GM21723 (cell line): ENCODE data around the gene CKS2.
A peak's percentile ranks its signal among the peaks of the same experiment; 100 is the strongest.
"Not testable (repeated sequence)": the region's sequence is repeated elsewhere in the genome, so short reads cannot be mapped to it uniquely, and the experiment has no call there.

ENCODE experiments used
- ATAC-seq: cut with Tn5 transposase; IDR thresholded peaks from one replicate; pipeline ENCODE4 v1.9.1; 2021; ENCODE audit warnings: mild to moderate bottlenecking, moderate library complexity; ENCODE audit not compliant: unreplicated experiment

Gene CKS2

DNA sequence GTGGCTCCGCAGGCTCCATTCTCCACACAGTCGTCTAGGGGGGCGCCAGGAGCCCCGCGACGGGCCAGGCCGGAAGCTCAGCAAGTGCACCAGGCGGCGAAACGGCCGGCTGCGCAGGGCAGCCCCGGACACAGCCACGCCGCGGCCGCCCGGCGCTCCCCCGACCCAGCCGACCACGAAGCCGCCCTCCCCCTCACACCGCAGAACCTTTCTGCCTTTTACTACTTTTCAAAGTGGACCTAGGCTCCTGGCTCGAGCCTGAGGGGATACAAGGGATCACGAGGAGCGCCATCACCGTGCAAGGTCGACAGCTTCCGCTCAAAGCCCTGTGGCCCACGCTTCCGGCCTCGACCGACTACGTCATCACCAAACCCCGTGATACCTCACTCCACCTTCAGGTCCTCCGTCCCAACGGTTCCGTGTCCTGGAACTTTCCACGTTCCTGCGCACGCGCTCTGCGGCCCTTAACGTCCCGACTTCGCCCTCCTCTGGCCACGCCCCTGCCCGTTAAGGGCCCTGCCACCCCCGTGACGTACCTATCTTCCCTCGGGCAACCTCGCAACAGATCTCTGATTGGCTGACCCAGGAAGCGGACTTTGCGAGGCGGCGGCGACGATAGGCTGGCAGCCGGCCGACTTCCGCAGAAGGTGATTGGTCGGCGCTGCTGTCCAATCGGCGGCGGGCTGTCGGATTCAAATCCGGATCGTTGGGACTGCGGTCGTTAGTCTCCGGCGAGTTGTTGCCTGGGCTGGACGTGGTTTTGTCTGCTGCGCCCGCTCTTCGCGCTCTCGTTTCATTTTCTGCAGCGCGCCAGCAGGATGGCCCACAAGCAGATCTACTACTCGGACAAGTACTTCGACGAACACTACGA, at the start of gene CKS2:
Gene CKS2 (plus strand): TSS at position 721 of the 871 bp plus-strand sequence. CDS start 98 bp downstream, at position 819.
- peak; percentile 94 for ATAC-seq

DNA sequence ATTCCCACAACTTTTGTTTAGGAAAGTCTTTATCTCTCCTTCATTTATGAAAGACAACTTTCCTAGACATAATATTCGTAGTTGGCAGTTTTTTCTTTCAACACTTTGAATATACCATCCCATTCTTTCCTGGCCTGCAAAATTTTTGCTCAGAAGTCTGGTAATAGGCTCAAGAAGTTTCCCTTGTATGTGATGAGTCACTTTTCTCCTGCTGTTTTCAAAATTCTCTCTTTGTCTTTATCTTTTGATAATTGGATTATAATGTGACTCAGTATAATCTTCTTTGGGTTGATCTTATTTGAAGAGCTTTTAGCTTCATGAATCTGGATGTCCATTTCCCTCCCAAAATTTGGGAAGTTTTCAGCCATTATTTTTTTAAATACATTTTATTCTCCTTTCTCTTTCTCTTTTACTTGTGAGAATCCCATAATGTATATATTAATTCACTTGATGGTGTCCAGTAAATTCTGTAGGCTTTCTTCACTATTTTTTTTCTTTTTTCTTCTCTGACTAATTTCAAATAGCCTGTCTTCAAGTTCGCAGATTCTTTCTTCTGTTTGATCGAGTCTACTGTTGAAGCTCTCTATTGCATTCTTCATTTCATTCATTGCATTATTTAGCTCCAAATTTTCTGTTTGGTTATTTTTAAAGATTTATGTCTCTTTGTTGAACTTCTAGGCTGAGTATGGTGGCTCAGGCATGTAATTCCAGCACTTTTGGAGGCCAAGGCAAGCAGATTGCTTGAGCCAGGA, 37.3 kb upstream of the CKS2 start:
- ATAC-seq, result no peak

DNA sequence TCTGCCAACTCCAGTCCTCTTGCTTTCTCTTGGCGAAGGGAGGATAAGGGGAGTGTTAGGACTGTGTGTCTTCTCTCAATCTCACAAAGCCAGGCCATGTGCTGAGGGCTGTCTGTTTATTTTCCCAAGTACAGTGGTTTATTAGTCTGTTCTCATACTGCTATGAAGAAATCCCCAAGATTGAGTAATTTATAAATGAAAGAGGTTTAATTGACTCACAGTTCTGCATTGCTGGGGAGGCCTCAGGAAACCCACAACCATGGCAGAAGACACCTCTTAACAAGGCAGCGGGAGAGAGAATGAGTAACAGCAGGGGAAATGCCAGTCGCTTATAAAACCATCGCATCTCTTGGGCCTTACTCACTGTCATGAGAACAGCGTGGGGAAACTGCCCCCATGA, 36.2 kb upstream of the CKS2 start:
- no peak for ATAC-seq

GRCh38 chr9:89276040-89276439, 35.0 kb upstream of the CKS2 start:
- not testable (repeated sequence) for ATAC-seq

DNA sequence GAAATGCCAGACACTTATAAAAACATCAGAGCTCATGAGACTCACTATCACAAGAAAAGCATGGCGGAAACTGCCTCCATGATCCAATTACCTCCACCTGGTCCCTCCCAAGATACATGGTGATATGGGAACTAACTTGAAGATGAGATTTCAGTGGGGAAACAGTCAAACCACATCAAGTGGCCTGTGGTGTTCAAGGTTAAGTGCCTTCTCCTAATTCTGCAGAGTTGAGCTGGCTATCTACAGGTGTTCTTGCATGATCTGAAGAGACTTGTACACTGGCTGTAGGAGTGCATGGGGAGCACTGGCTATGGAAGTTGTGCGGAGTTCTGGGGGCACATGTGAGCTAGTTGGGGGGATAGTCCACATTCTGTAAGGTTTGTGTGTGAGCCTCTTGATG, 34.0 kb upstream of the CKS2 start:
- ATAC-seq, result no peak

GRCh38 chr9:89277454-89277853, 33.5 kb upstream of the CKS2 start:
- ATAC-seq, result no peak

DNA sequence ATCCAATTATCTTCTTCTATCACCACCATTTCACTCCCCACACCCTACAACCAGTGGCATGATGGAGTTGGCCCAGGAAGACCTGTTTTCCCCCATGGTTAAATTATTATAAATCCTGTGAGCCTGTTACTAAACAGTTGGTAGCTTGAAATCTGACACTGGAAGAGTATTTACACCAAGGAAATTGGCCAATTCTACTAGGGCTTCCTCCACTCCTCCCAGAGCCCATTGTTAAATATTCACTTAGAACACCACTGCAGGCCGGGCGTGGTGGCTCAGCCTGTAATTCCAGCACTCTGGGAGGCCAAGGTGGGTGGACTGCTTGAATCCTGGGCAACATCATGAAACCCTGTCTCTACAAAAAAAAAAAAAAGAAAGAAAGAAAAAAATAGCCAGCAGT, 32.4 kb upstream of the CKS2 start:
- ATAC-seq, result no peak

DNA sequence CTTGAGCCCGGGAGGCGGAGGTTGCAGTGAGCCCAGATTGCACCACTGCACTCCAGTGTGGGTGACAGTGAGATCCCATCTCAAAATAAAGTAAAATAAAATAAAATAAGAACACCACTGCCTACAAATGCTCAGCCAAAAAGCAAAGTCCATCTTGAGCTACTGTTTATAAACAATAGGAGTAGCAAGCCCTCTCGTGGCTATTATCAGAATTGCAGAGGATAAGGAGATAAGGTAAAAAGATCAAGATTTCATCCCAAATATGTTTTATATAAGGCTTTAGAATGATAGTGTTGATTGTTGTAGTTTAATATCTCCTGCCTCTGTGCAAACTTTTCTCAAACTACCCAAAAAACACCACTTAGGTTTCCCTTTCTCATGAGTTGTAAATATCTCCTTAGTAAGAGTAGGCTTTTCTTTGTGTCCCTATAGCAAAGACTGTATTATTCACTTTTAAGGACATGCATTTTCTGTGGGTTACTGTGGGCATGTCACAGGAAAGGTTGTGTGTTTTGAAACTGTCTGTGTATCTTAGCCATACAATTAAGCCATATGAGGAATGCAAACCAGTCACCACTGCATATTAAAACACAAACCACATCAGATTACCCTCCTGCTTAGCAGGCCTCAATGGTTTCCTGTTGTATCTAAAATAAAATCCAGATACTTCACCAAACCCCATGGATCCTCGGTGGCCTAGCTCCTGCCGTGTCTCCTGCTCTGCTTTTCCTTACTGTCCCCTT, 31.8 kb upstream of the CKS2 start:
- ATAC-seq, result peak; percentile 54

GRCh38 chr9:89281106-89281505, 29.9 kb upstream of the CKS2 start:
- no peak for ATAC-seq

- ATAC-seq, result not testable (repeated sequence)
These were observed 28.6 kb upstream of the CKS2 start for GRCh38 chr9:89282248-89282968.

DNA sequence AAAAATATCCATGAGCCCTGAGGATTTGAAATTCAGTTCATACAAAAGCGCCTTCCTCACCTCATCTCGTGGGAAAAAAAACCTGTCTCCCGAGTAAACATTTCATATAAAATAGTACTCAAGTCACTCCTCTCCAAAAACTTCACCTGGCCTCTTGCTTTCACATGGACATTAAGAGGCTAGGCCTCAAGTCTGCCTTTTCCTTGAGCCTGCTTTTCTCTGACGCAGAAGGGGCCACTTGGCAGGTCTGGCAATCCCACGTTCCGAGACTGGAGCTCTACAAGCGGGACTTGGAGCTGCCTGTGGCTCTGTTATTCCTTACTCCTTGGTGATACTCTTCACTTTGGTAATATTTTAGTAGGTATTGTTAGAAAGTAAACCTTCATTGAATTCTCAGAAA, 26.9 kb upstream of the CKS2 start:
- ATAC-seq, result no peak

GRCh38 chr9:89291741-89292140, 19.3 kb upstream of the CKS2 start:
- ATAC-seq, result no peak

DNA sequence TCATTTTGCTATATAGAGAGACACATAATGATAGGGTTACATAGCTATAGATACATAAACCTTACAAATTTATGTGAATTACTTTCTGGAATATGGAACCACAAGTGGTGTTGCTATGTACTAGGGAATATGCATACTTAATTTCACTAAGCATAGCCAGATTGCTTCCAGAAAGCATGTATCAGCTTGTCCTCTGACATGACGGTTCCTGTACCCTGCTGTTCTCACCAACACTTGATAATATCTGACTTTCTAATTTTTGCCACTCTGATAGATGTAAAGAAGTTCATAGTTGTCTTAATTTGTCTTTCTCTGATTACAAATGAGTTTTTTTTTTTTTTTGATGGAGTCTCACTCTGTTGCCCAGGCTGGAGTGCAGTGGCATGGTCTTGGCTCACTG, 18.0 kb upstream of the CKS2 start:
- no peak for ATAC-seq

DNA sequence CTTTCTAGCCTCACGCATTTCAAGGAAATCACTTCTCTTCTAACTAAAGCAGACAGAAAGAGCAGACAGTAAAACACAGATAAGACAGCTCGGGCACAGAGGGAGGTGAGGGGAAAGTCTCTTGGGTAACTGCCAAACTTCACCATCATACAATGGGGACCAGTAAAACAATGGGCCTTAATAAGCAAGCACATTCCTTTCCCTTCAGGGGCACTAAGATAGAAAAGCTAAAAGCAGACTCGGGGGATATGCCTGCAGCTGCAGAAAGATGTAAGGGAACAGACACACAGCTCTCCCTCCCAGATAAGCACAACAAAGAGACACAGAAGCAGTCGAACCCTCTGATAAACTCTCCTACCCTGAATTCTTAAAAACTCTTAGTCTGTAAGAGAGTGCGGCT, 15.6 kb upstream of the CKS2 start:
- ATAC-seq, result no peak

DNA sequence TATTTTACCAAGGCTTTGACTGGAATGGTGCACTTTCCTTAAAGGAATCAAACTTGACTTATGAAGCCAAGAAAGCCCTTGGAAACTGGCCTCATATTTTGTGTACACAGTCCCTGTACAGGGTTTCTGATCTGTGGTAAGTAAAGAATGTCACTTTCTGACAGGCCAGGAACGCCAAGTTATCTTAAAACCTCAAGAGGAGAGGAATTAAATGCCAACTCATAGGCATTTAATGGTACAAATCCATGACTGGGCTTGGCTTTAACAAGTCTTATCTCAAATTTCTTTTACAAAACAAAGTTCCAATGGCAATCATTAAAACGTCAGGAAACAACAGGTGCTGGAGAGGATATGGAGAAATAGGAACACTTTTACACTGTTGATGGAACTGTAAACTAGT, 9.0 kb upstream of the CKS2 start:
- ATAC-seq, result not testable (repeated sequence)

GRCh38 chr9:89304020-89304833, 6.8 kb upstream of the CKS2 start:
- peak; percentile 23 for ATAC-seq

GRCh38 chr9:89304834-89305188, 6.2 kb upstream of the CKS2 start:
- ATAC-seq, result peak; percentile 48

DNA sequence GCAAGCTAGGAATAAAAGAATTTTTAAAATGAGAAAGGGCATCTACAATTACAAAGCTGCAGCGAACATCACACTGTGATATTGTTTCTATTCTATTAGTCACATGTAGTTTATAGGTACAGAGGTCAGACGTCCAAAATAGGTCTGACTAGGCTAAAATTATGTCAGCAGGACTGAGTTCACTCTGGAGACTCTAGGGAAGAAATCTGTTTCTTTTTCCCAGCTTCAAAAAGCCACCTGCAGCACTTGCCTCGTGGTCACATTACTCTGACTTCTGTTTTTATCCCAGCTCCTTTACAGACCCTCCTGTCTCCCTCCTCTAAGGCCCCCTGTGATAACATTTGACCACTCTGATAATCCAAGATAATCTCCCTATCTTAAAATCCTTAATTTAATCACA, 5.1 kb upstream of the CKS2 start:
- ATAC-seq, result no peak

DNA sequence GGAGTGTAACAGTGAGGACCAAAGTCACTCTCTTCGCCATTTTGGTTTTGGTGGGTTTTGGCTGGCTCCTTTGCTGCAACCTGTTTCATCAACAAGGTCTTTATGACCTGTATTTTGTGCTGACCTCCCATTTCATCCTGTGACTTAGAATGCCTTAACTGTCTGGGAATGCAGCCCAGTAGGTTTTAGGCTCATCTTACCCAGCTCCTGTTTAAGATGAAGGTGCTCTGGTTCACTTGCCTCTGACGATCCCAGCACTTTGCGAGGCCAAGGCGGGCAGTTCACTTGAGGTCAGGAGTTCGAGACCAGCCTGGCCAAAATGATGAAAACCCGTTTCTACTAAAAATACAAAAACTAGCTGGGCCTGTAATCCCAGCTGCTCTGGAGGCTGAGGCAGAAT, 1.8 kb upstream of the CKS2 start:
- no peak for ATAC-seq
